GM12875 (cell line): ENCODE results near the gene SLC6A3.
"Not testable (repeated sequence)": the region's sequence is repeated elsewhere in the genome, so short reads cannot be mapped to it uniquely, and the experiment has no call there.

ENCODE experiments used
- H3K4me3 ChIP-seq: one replicate; pipeline ENCODE4 v1.5.1; 2011; ENCODE audit warnings: low read depth, low read length, control low read depth
- CTCF ChIP-seq: IDR thresholded peaks from 2 replicates; pipeline ENCODE4 v1.5.1; 2011; ENCODE audit warnings: low read depth, mild to moderate bottlenecking, control low read depth, inconsistent platforms, low read length, moderate library complexity, borderline replicate concordance; ENCODE audit not compliant: insufficient read depth

The SLC6A3 gene

GRCh38 chr5:1363160-1363559 lies 82.1 kb downstream of the SLC6A3 start:
- 0 out of 2 replicates have a peak, but pooled peaks have one; percentile 4 for TF ChIP-seq CTCF
- H3K4me3 ChIP-seq = no peak overlapping the region

GRCh38 chr5:1362242-1363015 lies 82.8 kb downstream of the SLC6A3 start:
- H3K4me3 ChIP-seq = no peak overlapping the region
- TF ChIP-seq CTCF = no peak

GRCh38 chr5:1360861-1361260 lies 84.4 kb downstream of the SLC6A3 start:
- TF ChIP-seq CTCF = no peak
- H3K4me3 ChIP-seq = no peak overlapping the region

GRCh38 chr5:1360367-1360766 lies 84.9 kb downstream of the SLC6A3 start:
- not testable (repeated sequence) for H3K4me3 ChIP-seq

- no peak for TF ChIP-seq CTCF
- H3K4me3 ChIP-seq = no peak overlapping the region
Observed at GRCh38 chr5:1359713-1360112, 85.5 kb downstream of the SLC6A3 start.

GRCh38 chr5:1359031-1359645 lies 86.1 kb downstream of the SLC6A3 start:
- H3K4me3 ChIP-seq = no peak overlapping the region
- no peak for TF ChIP-seq CTCF

- H3K4me3 ChIP-seq = no peak overlapping the region
- no peak for TF ChIP-seq CTCF
Observed at GRCh38 chr5:1358726-1359025, 86.6 kb downstream of the SLC6A3 start.
